Retinal pigment epithelial cell (primary cell): Measurements from ENCODE around the gene NCCRP1.

ENCODE experiments used
- DNase-seq: peaks from one replicate; pipeline ENCODE4 v3.0.0-alpha.2; 2010; ENCODE audit warnings: low read depth
- H3K4me3 ChIP-seq: 2 replicates; pipeline ENCODE4 v1.5.1; 2011; ENCODE audit warnings: mild to moderate bottlenecking, low read length, control low read depth, moderate library complexity
- TF ChIP-seq, protein P1 (sequence below): conservative IDR thresholded peaks from 2 replicates; pipeline ENCODE4 v1.5.1; 2011; ENCODE audit warnings: low read depth, low read length, control low read depth, inconsistent platforms

Gene NCCRP1

GRCh38 chr19:39157997-39158389 lies 38.8 kb upstream of the NCCRP1 start:
- no peak for DNase-seq
- TF ChIP-seq, protein P1, sequence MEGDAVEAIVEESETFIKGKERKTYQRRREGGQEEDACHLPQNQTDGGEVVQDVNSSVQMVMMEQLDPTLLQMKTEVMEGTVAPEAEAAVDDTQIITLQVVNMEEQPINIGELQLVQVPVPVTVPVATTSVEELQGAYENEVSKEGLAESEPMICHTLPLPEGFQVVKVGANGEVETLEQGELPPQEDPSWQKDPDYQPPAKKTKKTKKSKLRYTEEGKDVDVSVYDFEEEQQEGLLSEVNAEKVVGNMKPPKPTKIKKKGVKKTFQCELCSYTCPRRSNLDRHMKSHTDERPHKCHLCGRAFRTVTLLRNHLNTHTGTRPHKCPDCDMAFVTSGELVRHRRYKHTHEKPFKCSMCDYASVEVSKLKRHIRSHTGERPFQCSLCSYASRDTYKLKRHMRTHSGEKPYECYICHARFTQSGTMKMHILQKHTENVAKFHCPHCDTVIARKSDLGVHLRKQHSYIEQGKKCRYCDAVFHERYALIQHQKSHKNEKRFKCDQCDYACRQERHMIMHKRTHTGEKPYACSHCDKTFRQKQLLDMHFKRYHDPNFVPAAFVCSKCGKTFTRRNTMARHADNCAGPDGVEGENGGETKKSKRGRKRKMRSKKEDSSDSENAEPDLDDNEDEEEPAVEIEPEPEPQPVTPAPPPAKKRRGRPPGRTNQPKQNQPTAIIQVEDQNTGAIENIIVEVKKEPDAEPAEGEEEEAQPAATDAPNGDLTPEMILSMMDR = no peak
- H3K4me3 ChIP-seq = peak overlapping the region; percentile 41

DNA sequence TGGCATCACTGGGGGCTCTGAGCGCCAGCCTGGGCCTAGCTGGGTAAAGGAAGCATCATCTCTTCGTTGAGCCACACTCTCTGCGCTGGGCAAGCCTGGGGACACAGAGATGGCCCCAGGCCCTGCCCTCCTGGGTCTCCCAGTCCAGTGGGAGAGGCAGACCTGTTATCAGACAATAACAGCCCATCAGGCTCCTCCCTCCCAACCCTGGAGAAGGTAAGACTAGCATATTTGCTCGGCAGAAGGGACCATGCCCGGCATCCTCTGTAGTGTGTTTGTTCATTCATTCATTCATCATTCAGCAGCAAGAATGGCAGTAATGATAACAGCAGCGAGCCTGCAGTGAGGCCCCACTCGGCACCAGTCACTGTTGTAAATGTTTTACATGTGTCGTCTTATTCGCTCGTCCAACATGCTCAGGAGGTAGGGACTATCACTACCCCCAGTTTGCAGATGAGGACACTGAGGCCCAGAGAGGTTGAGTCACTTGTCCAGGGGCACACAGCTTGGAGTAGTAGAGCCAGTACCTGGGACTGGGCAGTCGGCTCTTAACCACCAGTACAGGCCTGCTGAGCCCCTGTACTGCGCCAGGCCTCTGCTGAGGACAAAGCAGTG lies 38.0 kb upstream of the NCCRP1 start:
- TF ChIP-seq, protein P1 = no peak
- no peak overlapping the region for H3K4me3 ChIP-seq

GRCh38 chr19:39160523-39160861 lies 36.3 kb upstream of the NCCRP1 start:
- TF ChIP-seq, protein P1 = no peak
- no peak overlapping the region for H3K4me3 ChIP-seq
- no peak for DNase-seq

More for the DNA sequence above, 38.0 kb upstream of the NCCRP1 start:
- no peak for DNase-seq

- no peak for DNase-seq
- TF ChIP-seq, protein P1 = no peak
- H3K4me3 ChIP-seq = no peak overlapping the region
These were observed 35.7 kb upstream of the NCCRP1 start for GRCh38 chr19:39160889-39161672.

- H3K4me3 ChIP-seq = no peak overlapping the region
- no peak for DNase-seq
- TF ChIP-seq, protein P1 = no peak
These were observed 34.2 kb upstream of the NCCRP1 start for GRCh38 chr19:39162441-39163043.

- TF ChIP-seq, protein P1 = no peak
- H3K4me3 ChIP-seq = no peak overlapping the region
- no peak for DNase-seq
These were observed 33.1 kb upstream of the NCCRP1 start for GRCh38 chr19:39163621-39164020.
